DND-41 (cell line): ENCODE results near the gene DMRT1.

Experiments used
- CTCF ChIP-seq: IDR thresholded peaks from 2 replicates; pipeline ENCODE4 v1.5.1; 2012; ENCODE audit warnings: borderline replicate concordance, low read length, moderate library complexity, mild to moderate bottlenecking; ENCODE audit not compliant: poor library complexity, severe bottlenecking; ENCODE audit errors: extremely low read depth
- EZH2 ChIP-seq: IDR thresholded peaks from 3 replicates; pipeline ENCODE4 v1.6.1; 2012; ENCODE audit warnings: borderline replicate concordance, low read depth, mild to moderate bottlenecking, moderate library complexity, low read length, inconsistent platforms; ENCODE audit not compliant: severe bottlenecking

- TF ChIP-seq CTCF (no peak), EZH2 (no peak)
Measured at GRCh38 chr9:883011-883410, 41.5 kb downstream of the DMRT1 start.
